22Rv1 (cell line): Measurements from ENCODE around the gene IGSF9B.

Source experiments
- ZFX ChIP-seq: fragments of 450-650 bp; IDR thresholded peaks from 2 replicates; pipeline ENCODE4 v1.6.1; 2017; ENCODE audit warnings: antibody characterized with exemption, borderline replicate concordance
- TF ChIP-seq, protein P1 (sequence below): fragments of 450-650 bp; IDR thresholded peaks from 2 replicates; pipeline ENCODE4 v1.5.1; 2017; ENCODE audit warnings: mild to moderate bottlenecking

DNA sequence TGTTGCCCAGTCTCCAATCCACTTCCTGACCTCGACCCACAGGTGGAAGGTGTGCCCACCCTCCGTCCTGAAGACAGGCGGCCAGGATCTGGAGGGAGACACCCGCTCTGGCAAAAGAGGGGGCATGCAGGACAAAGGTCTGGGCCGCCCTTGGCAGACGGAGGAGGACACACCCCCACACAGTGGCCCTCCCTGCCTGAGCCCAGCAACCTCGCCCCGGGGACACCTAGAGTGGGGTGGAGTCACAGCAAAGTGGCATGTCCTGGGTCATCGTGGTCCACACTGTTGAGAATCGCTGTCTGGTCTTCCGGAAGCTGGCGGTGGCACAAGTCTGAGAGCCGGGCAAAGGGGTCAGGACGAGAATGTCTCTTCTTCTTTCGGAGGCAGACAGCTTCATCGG is 47.9 kb downstream of the IGSF9B start:
- TF ChIP-seq, protein P1, sequence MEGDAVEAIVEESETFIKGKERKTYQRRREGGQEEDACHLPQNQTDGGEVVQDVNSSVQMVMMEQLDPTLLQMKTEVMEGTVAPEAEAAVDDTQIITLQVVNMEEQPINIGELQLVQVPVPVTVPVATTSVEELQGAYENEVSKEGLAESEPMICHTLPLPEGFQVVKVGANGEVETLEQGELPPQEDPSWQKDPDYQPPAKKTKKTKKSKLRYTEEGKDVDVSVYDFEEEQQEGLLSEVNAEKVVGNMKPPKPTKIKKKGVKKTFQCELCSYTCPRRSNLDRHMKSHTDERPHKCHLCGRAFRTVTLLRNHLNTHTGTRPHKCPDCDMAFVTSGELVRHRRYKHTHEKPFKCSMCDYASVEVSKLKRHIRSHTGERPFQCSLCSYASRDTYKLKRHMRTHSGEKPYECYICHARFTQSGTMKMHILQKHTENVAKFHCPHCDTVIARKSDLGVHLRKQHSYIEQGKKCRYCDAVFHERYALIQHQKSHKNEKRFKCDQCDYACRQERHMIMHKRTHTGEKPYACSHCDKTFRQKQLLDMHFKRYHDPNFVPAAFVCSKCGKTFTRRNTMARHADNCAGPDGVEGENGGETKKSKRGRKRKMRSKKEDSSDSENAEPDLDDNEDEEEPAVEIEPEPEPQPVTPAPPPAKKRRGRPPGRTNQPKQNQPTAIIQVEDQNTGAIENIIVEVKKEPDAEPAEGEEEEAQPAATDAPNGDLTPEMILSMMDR: no peak
- no peak for TF ChIP-seq ZFX
